NCI-H82 (cell line): ENCODE measurements around the gene RABGGTA.

ENCODE experiments used
- DNase-seq: peaks from one replicate; lab custom pipeline; 2025; lab: John Stamatoyannopoulos, UW

Gene RABGGTA

DNA sequence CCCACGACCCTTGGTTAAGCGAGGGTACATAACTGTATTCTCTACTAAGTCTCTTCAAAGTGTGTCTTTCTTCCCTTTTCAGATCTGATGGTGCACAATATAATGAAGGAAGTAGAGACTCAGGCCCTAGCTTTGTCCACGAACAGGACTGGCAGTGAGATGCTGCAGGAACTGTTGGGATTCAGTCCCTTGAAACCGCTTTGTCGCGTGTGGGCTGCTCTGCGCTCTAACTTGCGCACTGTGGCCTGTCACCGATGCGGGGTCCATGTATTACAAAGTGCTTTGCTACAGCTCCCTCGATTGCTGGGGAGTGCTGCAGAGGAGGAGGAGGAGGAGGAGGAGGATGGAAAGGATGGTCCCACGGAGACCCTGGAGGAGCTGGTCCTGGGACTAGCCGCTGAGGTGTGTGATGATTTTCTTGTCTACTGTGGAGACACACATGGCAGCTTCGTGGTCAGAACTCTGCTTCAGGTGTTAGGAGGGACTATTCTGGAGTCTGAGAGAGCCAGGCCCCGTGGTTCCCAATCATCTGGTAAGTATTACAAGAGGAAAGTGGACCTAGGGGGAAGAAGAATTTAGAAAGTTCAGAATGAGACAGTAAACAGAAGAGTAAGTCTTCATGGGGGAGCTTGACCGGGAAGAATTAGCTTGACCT is 29.1 kb upstream of the RABGGTA start:
- DNase-seq: no peak

GRCh38 chr14:24299255-24300191 is 28.1 kb upstream of the RABGGTA start, which contains the start of the genes DHRS1 and NOP9:
Gene DHRS1 (minus strand): TSS chr14:24299780. CDS start chr14:24299106, 674 bp downstream.
Gene NOP9 (plus strand): TSS chr14:24299850. CDS start chr14:24299955, 105 bp downstream.
- peak; percentile 85 for DNase-seq

DNA sequence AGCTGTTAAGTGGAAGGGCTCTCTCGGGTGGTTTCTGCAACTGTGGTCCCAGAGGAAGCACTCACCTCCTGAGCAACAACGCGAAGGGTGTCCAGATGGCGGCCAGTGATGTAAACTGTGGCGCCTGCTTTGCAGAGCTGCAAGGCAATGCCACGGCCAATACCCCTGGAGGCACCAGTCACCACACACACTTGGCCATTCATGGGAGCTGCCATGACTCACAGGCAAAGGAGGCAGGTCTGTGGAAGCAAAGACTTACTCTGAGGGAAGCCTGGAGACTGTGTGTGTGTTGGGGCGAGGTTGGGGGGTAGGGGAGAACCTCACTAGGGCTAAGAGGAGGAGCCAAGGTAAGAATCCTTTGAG is 27.5 kb upstream of the RABGGTA start:
- peak; percentile 44 for DNase-seq

- DNase-seq: peak; percentile 59
Measured at GRCh38 chr14:24297190-24297964, 26.0 kb upstream of the RABGGTA start.

- DNase-seq: peak; percentile 69
Measured at GRCh38 chr14:24296341-24297157, 25.2 kb upstream of the RABGGTA start.

DNA sequence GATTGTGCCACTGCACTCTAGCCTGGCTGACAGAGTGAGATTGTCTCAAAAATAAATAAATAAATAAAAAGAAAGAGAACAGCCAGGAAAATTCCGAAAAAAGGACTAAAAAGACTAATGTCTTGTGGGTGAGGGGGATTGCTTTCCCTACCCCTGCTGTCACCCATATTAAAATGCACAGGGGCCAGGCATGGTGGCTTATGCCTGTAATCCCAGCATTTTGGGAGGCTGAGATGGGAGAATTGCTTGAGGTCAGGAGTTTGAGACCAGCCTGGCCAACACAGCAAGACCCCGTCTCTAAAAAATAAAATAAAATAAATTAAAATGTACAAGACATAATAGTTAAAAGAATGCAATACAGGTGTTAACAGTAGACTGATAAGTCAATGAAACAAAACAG is 22.1 kb upstream of the RABGGTA start:
- DNase-seq: no peak

DNA sequence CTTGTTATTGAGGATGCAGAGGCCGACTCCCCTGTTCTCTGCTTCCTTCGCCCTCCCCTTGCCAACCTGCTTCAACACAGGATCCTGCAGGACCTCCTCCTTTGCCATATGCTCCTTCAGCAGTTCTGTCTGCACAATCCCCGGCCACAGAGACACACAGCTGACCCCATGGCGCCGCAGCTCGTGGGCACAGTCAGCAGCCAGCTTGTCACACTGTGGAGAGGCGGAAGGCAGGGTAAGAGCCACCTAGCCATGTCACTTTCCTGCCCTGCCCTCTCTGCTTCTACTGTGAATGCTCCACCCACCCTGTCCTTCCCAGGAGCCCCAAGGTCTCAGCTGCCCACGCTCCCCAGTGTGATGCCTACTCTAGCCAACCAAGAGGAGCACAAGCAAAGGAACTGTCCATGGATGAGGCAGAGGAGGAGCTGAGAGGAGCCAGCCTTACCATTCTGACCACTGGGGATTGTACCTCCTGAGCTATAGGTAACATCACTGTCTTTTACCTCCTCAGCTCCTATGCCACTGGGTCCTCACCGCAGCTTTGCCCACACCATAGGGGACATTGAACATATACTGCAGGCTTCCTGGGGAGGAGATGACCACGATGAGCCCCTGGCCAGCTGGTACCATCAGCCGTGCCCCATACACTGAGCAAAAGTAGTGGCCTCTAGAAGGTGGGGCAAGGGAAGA is 20.9 kb upstream of the RABGGTA start:
- DNase-seq: no peak

GRCh38 chr14:24291446-24292117 is 20.2 kb upstream of the RABGGTA start:
- no peak for DNase-seq

DNA sequence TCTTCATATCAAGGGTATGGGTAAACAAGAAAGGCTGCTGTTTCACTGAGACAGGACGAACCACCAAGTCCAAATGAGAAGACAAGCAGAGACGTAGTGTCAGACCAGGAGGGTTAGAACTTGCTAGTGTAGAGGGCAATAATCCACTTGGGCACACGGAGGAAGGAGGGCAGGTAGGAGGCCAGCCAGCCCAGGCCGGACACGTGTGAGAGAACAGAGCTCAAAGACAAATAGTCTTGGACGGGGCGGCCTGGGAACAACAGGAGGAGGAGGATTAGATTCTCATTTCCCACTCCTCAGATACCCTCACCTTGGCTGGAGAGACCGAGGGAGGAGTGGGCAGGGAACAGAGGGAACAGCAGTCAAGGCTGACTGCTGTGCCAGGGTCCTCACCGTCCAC is 19.3 kb upstream of the RABGGTA start:
- DNase-seq: no peak

DNA sequence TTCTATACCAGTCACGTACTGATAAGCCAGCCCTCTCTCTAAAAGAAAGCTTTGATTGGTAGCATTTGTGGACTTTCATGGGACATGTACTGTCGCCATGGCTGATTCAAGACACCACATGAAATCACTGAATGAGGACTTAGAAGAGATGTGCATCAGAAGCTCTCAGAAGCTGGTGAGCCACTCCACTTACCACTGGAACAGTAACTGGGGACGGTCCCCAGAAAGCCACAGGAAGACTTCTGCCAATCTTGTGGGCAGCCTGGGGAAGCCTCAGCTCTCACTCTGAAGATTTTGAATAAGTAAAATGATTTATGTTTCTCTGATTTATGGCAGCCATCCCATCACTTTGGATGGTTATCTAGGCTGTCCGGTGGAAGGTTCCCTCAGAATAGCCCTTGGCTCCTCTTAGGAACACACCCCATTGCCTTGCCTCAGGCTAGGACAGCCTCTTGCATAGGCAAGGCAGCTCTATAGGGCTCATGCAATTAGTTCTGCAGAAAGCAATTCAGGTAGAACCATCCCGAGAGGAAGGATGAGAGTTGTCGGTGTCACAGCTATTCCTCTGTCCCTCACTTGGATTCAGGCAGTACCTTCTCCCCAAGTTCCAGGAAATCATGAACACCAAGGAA is 18.4 kb upstream of the RABGGTA start:
- no peak for DNase-seq

DNA sequence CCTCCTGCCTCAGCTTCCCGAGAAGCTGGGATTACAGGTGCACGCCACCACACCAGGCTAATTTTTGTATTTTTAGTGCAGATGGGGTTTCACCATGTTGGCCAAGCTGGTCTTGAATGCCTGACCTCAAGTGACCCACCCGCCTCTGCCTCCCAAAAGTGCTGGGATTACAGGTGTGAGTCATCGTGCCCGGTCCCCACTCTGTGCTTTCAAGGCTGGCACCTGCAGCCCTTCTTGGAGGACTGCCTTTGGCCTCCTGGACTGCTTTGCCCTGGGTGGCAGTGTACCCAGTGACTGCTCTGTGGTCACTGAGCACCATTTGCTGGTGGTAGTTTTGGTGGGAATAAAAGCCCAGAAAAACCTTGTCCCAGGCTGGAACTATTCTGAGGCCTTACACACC is 15.6 kb upstream of the RABGGTA start:
- DNase-seq: no peak

DNA sequence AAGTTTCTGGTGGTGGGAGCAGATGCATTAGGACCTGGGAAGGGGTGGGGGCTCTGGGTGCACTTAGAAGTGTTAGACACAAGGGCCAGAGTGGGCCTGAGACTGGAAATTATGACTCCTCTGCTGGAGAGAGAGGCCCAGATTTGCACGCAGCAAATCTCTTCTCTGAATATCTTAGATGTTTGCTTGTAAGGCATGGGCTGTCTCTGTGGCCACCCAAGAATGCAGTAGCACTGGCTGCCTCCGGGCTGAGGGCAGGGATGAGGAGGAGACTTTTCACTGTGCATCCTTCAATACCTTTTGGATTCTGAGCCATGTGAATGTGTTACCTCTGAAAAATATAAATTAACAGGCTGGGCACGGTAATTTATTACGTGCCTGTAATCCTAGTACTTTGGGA is 14.0 kb upstream of the RABGGTA start:
- no peak for DNase-seq

DNA sequence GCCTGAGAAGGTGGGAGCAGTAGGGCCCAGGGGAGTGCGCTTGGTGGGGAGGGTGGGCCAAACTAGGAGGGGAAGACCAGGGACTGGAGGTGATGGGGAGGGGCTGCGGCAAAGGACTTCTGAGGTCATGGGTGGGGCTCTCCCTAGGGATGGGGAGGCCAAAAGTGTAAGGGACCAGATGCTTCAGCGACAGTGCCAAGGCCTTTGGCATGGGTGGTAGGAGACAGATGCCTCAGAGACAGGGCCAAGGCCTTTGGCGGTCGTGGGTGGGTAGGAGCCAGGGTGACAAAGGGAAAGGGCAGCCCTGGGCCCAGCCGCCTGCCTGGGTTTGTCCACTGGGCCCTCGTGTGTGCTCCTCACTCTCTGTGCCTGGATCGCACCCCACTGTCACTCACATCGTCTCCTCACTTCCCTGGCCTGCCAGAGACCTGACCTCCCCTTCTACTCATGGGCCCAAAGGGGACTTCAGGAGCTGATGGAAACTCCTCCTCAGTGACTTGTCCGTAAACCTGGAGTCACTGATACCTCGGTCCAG is 13.2 kb upstream of the RABGGTA start:
- no peak for DNase-seq

DNA sequence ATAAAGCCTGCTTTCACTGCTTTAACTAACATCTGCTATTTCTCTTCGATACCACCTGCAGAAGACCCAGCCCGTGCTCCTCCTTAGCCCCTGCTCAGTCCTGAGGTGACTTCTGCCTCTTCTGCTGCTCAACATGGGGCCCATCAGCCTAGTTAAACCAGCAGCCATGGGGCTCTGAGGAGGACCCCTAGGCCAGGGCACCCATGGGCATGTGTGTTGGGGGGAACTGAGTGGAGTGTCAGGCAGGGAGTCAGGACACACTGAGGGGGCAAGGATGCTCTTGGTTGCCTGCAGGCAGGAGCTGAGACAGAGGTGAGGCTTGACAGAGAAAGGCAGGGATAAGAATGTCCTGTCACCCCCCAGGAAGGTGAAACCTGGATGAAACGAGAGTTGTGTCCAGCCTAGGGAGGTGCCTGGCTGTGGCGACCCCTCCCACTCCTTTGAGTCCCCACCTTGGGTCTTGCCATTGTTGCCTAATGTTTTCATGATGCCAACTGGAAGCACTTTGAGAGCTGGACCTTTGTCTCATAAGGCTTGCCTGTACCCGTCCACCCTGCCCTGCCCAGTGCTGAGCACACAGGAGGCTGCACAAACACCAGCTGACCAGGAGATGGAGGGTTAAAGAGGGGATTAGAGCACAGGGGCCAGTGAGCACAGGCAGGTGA is 12.5 kb upstream of the RABGGTA start:
- DNase-seq: no peak

- DNase-seq: no peak
Measured at GRCh38 chr14:24282736-24283135, 11.3 kb upstream of the RABGGTA start.

GRCh38 chr14:24281636-24282035 is 10.2 kb upstream of the RABGGTA start:
- DNase-seq: no peak

DNA sequence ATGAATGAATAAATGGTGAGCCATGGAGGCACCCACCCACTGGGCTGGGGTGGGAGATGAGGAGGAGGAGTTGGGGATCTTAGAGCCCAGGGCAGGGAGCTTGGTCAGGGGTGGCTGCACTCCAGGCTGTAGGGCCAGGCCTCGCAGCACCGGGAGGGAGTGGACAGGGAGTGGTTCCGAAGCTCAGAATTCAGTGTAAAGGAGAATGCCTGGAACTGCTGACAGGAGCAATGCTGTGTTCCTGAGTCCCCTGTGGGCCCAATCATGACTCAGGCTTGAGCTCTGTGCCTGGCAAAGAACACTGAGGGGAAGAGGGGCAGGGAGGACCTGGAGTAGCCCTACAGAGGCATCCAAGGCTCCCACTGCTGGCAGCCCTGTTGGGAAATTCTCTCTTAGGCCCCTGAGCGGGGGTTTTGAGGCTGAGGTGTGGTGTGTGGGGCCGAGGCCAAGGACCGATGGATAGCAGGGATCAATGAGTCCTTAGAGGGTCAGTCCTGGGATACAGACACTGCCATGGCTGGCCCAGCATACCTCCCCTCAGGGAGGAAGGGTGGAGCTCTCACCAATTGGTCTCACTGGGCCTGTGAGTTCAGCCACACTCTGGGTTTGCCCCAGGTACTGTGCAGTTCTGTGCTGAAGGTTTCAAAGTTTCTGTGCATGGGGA is 9.5 kb upstream of the RABGGTA start:
- no peak for DNase-seq
